ENCODE measurements around the gene UGT1A8.

GRCh38 chr2:233802132-233802815, 184.8 kb downstream of the UGT1A8 start:
- TF ChIP-seq, protein P1, sequence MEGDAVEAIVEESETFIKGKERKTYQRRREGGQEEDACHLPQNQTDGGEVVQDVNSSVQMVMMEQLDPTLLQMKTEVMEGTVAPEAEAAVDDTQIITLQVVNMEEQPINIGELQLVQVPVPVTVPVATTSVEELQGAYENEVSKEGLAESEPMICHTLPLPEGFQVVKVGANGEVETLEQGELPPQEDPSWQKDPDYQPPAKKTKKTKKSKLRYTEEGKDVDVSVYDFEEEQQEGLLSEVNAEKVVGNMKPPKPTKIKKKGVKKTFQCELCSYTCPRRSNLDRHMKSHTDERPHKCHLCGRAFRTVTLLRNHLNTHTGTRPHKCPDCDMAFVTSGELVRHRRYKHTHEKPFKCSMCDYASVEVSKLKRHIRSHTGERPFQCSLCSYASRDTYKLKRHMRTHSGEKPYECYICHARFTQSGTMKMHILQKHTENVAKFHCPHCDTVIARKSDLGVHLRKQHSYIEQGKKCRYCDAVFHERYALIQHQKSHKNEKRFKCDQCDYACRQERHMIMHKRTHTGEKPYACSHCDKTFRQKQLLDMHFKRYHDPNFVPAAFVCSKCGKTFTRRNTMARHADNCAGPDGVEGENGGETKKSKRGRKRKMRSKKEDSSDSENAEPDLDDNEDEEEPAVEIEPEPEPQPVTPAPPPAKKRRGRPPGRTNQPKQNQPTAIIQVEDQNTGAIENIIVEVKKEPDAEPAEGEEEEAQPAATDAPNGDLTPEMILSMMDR (IDR thresholded peaks at IDR 0.05), result no peak
- no peak for TF ChIP-seq POLR2A (IDR thresholded peaks at IDR 0.05)

All from heart left ventricle (tissue), 13 donors.